SIG-M5 (cell line): ENCODE data around the gene KIF14.
"Not testable (repeated sequence)": the region's sequence is repeated elsewhere in the genome, so short reads cannot be mapped to it uniquely, and the experiment has no call there.

Experiments used
- DNase-seq: peaks from one replicate; lab custom pipeline; 2025; lab: John Stamatoyannopoulos, UW

The KIF14 gene

GRCh38 chr1:200630515-200630899, 10.0 kb upstream of the KIF14 start:
- DNase-seq, result not testable (repeated sequence)

- no peak for DNase-seq
Measured at GRCh38 chr1:200629876-200630514, 9.4 kb upstream of the KIF14 start.

DNA sequence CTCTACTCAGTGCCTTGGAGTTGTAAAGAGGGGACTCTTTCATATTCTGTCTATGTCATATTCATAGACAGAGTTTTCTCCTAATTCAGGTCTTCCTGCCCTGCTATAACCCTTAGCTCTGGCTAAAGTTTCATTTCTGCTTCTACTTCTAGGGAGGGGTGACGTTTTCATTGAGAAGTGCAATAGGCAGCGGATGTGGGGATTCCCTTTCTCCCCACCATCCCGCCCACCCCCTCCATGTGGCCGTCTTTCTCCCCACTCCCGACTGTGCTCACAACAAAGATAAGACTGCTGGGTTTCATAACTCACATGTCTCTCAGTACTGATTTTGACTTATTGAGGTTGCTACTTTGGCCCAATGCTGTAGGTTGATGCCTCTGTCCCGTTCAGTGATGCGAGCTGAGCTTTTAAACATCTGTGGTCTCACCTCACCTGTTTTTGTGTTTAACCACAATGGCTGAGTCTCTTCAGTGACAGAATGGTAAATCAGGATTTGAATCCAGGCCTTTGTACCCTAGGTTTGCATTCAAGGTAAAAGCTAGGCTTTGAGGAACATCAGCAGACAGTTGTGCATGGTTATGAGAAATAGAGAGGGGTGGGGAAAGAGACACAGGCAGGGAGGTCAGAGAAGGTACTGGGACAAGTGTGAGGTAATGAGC, 7.8 kb upstream of the KIF14 start:
- peak; percentile 66 for DNase-seq

DNA sequence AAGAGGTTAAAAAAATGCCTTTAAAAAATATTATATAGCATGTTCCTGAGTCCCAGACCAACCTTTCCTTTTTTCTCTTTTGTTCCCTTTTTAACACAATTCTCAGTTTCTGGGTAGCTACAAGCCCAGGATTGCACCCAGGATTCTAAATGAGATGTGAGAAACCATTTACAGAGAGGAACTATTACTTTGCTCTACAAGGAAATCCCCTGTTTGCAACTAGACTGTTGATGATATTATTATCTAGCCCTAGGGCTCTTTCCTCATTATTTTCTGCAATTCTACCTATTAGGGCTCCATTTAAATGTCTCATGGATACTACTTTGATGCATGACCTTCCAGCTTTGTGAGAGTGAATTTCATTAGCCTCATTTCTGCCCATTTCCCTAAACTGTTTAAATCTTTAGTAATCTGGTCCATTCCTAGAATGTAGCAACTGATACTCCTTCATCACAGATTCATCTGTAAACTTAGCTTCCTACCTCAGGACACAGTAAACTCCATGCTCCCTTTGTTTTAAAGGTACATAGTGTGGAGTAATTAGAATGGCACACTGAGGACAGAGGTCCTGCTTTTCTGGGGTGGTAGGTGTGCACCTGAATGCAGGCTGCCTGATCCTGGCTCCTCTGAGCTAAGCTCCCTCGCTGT, 7.1 kb upstream of the KIF14 start:
- DNase-seq, result no peak

DNA sequence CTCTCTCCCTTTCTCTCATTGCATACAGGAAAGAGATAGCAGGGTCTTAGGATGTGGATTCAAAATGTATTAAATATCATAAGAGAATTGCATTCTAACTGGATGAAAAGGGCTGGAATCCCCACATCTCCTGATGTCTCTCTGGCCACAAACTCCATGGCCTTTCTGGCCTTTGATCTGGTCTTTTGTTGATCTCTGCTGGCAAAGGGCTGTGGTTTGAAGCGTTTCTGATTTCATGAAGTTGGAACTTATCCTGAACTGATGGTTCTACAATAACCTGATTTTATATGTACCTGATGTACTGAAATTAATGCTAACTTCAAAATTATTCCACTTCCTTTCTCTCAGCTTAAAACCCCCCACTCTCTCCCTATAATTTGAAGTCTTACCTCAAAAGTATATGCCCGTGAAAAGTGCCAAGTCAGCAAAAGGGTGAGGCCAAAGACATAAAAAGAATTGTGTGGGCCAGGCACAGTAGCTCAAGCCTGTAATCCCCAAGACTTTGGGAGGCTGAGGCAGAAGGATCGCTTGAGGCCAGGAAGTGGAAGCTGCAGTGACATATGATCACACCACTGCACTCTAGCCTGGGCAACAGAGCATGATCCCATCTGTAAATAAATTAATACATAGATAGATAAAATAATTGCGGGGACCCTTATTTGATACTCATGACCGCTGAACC, 6.4 kb upstream of the KIF14 start:
- DNase-seq, result no peak

- DNase-seq, result no peak
Measured at GRCh38 chr1:200625381-200625824, 4.9 kb upstream of the KIF14 start.

DNA sequence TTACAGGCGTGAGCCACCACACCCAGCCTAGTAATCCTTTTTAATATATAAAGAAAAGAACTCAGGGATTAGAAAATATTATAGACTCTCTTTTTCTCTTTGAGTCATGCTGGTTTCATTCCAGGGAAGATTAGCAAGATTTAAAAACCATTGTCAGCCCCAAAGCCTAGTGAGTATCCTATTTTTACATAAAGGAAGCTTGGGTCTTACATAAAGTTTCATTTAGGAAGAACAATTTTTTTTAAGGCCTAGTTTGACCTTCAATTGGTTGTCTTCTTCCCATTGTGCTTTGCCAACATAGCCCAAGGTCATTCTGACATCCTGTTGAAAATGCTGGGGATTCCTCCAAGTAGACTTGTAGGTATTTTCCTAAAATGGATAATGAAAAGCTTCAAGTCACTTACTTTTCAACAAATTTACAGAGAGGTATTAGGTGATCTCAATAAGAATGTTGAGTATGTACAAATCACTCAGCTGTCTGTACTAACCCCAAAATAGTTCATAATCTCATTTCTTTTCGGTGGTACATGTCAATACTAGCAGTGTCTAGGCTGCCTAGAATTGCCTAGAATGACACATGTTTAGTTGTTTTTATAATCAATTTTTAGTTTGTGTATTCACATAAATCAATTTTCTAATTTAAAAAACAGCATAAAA, 4.3 kb upstream of the KIF14 start:
- DNase-seq, result no peak

GRCh38 chr1:200619894-200620272, 668 bp downstream of the KIF14 start:
- no peak for DNase-seq

DNA sequence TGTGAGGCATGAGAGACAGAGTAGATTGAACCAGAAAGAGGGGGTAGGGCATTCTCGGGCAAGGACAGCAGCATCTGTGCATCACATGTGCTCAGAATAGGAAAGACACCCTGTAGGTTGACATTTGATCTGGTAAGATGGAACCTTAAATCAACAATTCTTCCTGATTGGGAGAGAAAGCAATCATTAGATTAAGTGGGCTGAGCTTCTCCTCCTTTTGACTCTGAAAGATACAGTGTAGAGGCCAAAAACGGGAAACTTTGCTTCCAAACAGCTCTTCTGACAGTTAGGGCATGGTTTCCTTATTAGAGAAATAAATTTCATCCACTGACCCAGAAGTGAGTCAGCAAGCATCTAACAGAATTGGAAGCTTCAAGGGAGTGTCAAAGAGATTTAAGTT, 9.7 kb downstream of the KIF14 start:
- no peak for DNase-seq

GRCh38 chr1:200602632-200603031, 17.9 kb downstream of the KIF14 start:
- DNase-seq, result no peak

- DNase-seq, result no peak
Measured at GRCh38 chr1:200590001-200590400, 30.6 kb downstream of the KIF14 start.

DNA sequence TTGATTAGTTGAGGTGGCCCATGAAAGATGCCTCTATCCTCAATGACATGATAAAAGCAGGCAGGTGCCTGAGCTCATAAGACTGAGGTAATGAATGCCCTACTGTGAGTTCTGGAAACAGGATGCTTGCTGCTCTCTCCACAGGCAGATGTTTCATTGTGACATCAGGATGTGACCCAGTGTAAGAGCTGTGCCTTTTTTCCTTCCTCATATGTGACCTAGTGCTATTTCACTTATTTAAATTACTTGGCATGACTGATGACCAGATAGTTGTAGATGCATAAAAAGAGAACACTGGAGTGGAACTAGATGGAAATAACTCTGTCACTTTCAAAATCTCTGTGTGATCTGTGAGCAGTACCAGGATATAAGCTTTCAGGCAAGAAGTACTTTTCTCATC, 31.9 kb downstream of the KIF14 start:
- no peak for DNase-seq

DNA sequence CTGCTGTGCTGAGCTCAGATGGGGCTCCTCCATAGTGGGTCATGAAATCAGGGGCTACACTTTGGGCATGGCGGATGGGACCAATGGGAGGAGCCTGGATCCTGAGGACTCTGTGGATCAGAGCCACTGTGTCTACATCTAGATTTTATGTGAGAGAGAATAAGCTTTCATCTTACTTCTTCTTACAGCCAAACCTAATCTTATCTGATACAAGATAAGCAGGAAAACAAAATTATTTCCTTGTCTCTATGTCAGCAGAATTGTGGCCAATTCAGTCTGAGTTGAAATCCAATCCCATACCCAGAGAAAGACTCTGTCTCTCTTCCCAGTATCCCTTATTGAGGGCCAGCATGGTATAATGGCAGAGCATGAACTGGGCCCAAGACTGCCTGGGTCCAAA, 56.2 kb downstream of the KIF14 start:
- DNase-seq, result no peak

DNA sequence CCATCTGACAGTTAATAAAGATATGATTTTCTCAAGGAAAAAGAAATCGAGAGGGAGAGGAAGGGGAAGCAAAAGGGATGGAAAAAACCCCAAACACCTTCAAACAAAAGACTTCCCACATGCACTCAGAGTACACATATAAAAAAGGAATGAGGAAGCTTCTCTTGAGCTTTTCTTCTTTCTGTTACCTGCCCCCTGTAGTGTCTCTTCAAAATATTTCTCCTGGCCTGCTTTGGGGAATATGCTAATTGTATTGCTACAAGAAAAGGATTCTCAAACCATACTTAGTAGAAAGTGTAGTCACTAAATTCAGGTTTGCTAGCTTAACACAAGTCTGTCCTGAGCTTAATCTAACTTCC, 58.7 kb downstream of the KIF14 start:
- no peak for DNase-seq

GRCh38 chr1:200558866-200559459, 61.6 kb downstream of the KIF14 start:
- no peak for DNase-seq

GRCh38 chr1:200556002-200556401, 64.5 kb downstream of the KIF14 start:
- no peak for DNase-seq

- DNase-seq, result not testable (repeated sequence)
Measured at GRCh38 chr1:200552737-200553136, 67.8 kb downstream of the KIF14 start.

DNA sequence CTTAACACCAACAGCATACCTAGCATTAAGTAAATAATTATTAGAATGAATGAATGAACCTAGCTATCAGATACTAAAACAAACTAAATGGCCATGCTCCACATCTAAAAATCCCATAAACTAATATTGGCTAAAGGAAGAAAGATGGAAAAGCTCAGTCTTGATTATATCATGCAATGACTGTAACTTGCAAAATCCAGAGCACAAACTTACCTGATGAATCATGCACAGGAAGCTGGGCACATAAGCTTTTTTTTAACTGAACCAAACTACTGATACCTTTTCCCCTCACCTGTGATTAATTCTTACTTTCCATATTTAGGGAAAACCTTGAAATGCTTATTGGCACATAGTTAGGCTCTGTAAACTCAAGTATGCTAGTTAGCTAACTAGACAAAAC, 70.2 kb downstream of the KIF14 start:
- no peak for DNase-seq

- no peak for DNase-seq
Measured at GRCh38 chr1:200547386-200547785, 73.2 kb downstream of the KIF14 start.

DNA sequence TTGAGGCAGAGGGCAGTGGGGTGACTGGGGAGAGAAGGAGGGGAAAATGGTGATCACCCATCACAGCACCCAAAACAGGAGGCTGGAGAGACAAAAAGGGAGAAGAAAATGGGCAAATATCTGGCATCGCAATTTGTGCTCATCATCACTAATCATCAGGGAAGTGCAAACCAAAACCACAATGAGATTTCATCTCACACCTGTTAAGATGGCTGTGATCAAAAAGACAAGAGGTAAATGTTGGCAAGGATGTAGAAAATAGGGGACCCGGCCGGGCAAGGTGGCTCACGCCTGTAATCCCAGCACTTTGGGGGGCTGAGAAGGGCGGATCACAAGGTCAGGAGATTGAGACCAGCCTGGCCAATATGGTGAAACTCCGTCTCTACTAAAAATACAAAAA, 74.0 kb downstream of the KIF14 start:
- no peak for DNase-seq

- no peak for DNase-seq
Measured at GRCh38 chr1:200542162-200542561, 78.4 kb downstream of the KIF14 start.

- DNase-seq, result no peak
Measured at GRCh38 chr1:200540281-200540680, 80.3 kb downstream of the KIF14 start.
